Measurements from ENCODE around the gene SLC16A11. TPM values are rescaled to one million over a fixed set of nuclear protein-coding genes. Genes with fewer than 3 reads are reported as not detected.

The SLC16A11 gene
- total and polyA plus RNA-seq, 3 experiments from 2014 or later, result 1.3 to 1.8 (median 1.6) TPM

- ChIA-PET CTCF (interaction anchor here (0.6 to 2.0 kb wide), 3 partner anchors 11 to 796 kb away, joined by 3 to 11 read pairs (median 6); no protein-coding TSS in a partner anchor), POLR2A (no interaction called here)
- no peaks in the 10 kb centered on the region for H3K9me3 Mint-ChIP-seq
- H3K27me3 Mint-ChIP-seq, result peaks cover 0 to 1% of the 10 kb centered on the region in 2 donors
- peak overlapping the region; percentile 64 to 98 (median 82) for H3K4me3 Mint-ChIP-seq
- H3K4me1 Mint-ChIP-seq, result peaks cover 60 to 70% (median 66%) of the 10 kb centered on the region in 3 donors
- peak overlapping the region; percentile 11 to 100 (median 70) for H3K27ac Mint-ChIP-seq
- no peaks in the 10 kb centered on the region for H3K36me3 ChIP-seq (ENCODE audit: insufficient read depth, low read length)
- H3K27ac ChIP-seq (ENCODE audit: low read depth, low read length), result no peak overlapping the region
- no peak overlapping the region for H3K4me3 ChIP-seq (ENCODE audit: low read length)
- DNase-seq, result no peak
- no peaks in the 10 kb centered on the region for H3K27me3 ChIP-seq (ENCODE audit: insufficient read depth, low read length, poor library complexity, severe bottlenecking)
- no peaks in the 10 kb centered on the region for H3K9me3 ChIP-seq (ENCODE audit: low read length)
- H3K36me3 Mint-ChIP-seq, result peaks cover 0 to 61% (median 3%) of the 10 kb centered on the region in 3 donors
- peaks cover 41% of the 10 kb centered on the region for H3K4me1 ChIP-seq (ENCODE audit: insufficient read depth, low read length)
Observed at GRCh38 chr17:7010523-7010922, 33.4 kb downstream of the SLC16A11 start.

GRCh38 chr17:7007143-7007542 lies 36.7 kb downstream of the SLC16A11 start:
- Histone ChIP-seq H3K4me3 (ENCODE audit: low read length) (no peak overlapping the region), H3K36me3 (ENCODE audit: insufficient read depth, low read length) (peaks cover 8% of the 10 kb centered on the region), H3K27me3 (ENCODE audit: insufficient read depth, low read length, poor library complexity, severe bottlenecking) (no peaks in the 10 kb centered on the region), H3K4me1 (ENCODE audit: insufficient read depth, low read length) (peaks cover 27% of the 10 kb centered on the region), H3K27ac (ENCODE audit: low read depth, low read length) (no peak overlapping the region), H3K9me3 (ENCODE audit: low read length) (no peaks in the 10 kb centered on the region)
- peaks cover 1 to 56% (median 4%) of the 10 kb centered on the region in 3 donors for H3K36me3 Mint-ChIP-seq
- CTCF ChIA-PET, result interaction anchor here (1.4 kb wide), 1 partner anchor 164 kb away, joined by 5 read pairs; no protein-coding TSS in a partner anchor
- no peak overlapping the region for H3K4me3 Mint-ChIP-seq
- POLR2A ChIA-PET, result no interaction called here
- H3K27me3 Mint-ChIP-seq, result peaks cover 0 to under 1% of the 10 kb centered on the region in 2 donors
- H3K4me1 Mint-ChIP-seq, result peaks cover 44 to 62% (median 60%) of the 10 kb centered on the region in 3 donors
- DNase-seq, result no peak
- no peaks in the 10 kb centered on the region for H3K9me3 Mint-ChIP-seq
- peak overlapping the region; percentile 3 to 72 (median 30) for H3K27ac Mint-ChIP-seq

- Mint-ChIP-seq H3K36me3 (peaks cover 4 to 62% (median 13%) of the 10 kb centered on the region in 3 donors), H3K9me3 (no peaks in the 10 kb centered on the region), H3K27me3 (peaks cover 0 to 1% of the 10 kb centered on the region in 2 donors), H3K27ac (no peak overlapping the region), H3K4me3 (no peak overlapping the region), H3K4me1 (peaks cover 36 to 49% (median 47%) of the 10 kb centered on the region in 3 donors)
- no peak for DNase-seq
- Histone ChIP-seq H3K27ac (ENCODE audit: low read depth, low read length) (no peak overlapping the region), H3K4me1 (ENCODE audit: insufficient read depth, low read length) (peaks cover 13% of the 10 kb centered on the region), H3K27me3 (ENCODE audit: insufficient read depth, low read length, poor library complexity, severe bottlenecking) (no peaks in the 10 kb centered on the region), H3K9me3 (ENCODE audit: low read length) (no peaks in the 10 kb centered on the region), H3K4me3 (ENCODE audit: low read length) (no peak overlapping the region), H3K36me3 (ENCODE audit: insufficient read depth, low read length) (peaks cover 17% of the 10 kb centered on the region)
- CTCF ChIA-PET, result interaction anchor here (0.7 to 5.1 kb wide), 4 partner anchors 16 to 648 kb away, joined by 3 to 98 read pairs (median 4); no protein-coding TSS in a partner anchor
- POLR2A ChIA-PET, result no interaction called here
Observed at GRCh38 chr17:7005716-7006115, 38.2 kb downstream of the SLC16A11 start.

GRCh38 chr17:7004398-7005253 lies 39.3 kb downstream of the SLC16A11 start:
- Mint-ChIP-seq H3K27me3 (peaks cover 0 to 1% of the 10 kb centered on the region in 2 donors), H3K27ac (peak overlapping the region in 7 of 8 donors; percentile 7 to 88 (median 67)), H3K4me3 (peak overlapping the region in 1 of 7 donors; percentile 18), H3K4me1 (peaks cover 25 to 39% (median 36%) of the 10 kb centered on the region in 3 donors), H3K9me3 (no peaks in the 10 kb centered on the region), H3K36me3 (peaks cover 4 to 66% (median 16%) of the 10 kb centered on the region in 3 donors)
- Histone ChIP-seq H3K36me3 (ENCODE audit: insufficient read depth, low read length) (peaks cover 24% of the 10 kb centered on the region), H3K4me1 (ENCODE audit: insufficient read depth, low read length) (peaks cover 3% of the 10 kb centered on the region), H3K9me3 (ENCODE audit: low read length) (no peaks in the 10 kb centered on the region), H3K4me3 (ENCODE audit: low read length) (no peak overlapping the region), H3K27ac (ENCODE audit: low read depth, low read length) (no peak overlapping the region), H3K27me3 (ENCODE audit: insufficient read depth, low read length, poor library complexity, severe bottlenecking) (no peaks in the 10 kb centered on the region)
- CTCF ChIA-PET, result interaction anchor here (0.7 to 5.1 kb wide), 25 partner anchors 8 to 532 kb away, joined by 3 to 98 read pairs (median 4); partner anchors contain the start of genes ALOX12, BCL6B, SLC16A13 and TEKT1
- POLR2A ChIA-PET, result interaction anchor here (0.5 to 1.0 kb wide), 2 partner anchors 90 to 606 kb away, joined by 3 read pairs; no protein-coding TSS in a partner anchor
- peak in 2 of 5 donors; percentile 69 to 76 for DNase-seq

GRCh38 chr17:7003745-7004144 lies 40.1 kb downstream of the SLC16A11 start:
- no peak overlapping the region for H3K27ac ChIP-seq (ENCODE audit: low read depth, low read length)
- H3K9me3 Mint-ChIP-seq, result no peaks in the 10 kb centered on the region
- H3K4me3 ChIP-seq (ENCODE audit: low read length), result no peak overlapping the region
- peaks cover 4 to 70% (median 19%) of the 10 kb centered on the region in 3 donors for H3K36me3 Mint-ChIP-seq
- DNase-seq, result no peak
- H3K4me1 ChIP-seq (ENCODE audit: insufficient read depth, low read length), result no peaks in the 10 kb centered on the region
- ChIA-PET POLR2A (no interaction called here), CTCF (interaction anchor here (0.8 to 5.1 kb wide), 18 partner anchors 7 to 531 kb away, joined by 3 to 98 read pairs (median 4); partner anchors contain the start of genes ALOX12, BCL6B, SLC16A13 and TEKT1)
- H3K27me3 ChIP-seq (ENCODE audit: insufficient read depth, low read length, poor library complexity, severe bottlenecking), result no peaks in the 10 kb centered on the region
- H3K36me3 ChIP-seq (ENCODE audit: insufficient read depth, low read length), result peaks cover 27% of the 10 kb centered on the region
- H3K4me3 Mint-ChIP-seq, result no peak overlapping the region
- H3K27me3 Mint-ChIP-seq, result peaks cover 0 to 1% of the 10 kb centered on the region in 2 donors
- peak overlapping the region in 1 of 8 donors; percentile 17 for H3K27ac Mint-ChIP-seq
- H3K4me1 Mint-ChIP-seq, result peaks cover 22 to 33% (median 30%) of the 10 kb centered on the region in 3 donors
- no peaks in the 10 kb centered on the region for H3K9me3 ChIP-seq (ENCODE audit: low read length)

- Mint-ChIP-seq H3K9me3 (no peaks in the 10 kb centered on the region), H3K4me3 (no peak overlapping the region), H3K36me3 (peaks cover 4 to 76% (median 25%) of the 10 kb centered on the region in 3 donors), H3K4me1 (peaks cover 20 to 27% (median 24%) of the 10 kb centered on the region in 3 donors), H3K27me3 (peaks cover 0 to 1% of the 10 kb centered on the region in 2 donors), H3K27ac (peak overlapping the region in 6 of 8 donors; percentile 22 to 91 (median 70))
- H3K27me3 ChIP-seq (ENCODE audit: insufficient read depth, low read length, poor library complexity, severe bottlenecking), result no peaks in the 10 kb centered on the region
- H3K4me3 ChIP-seq (ENCODE audit: low read length), result no peak overlapping the region
- CTCF ChIA-PET, result interaction anchor here (0.9 to 5.1 kb wide), 4 partner anchors 10 to 159 kb away, joined by 3 to 98 read pairs (median 13); partner anchors contain the start of genes BCL6B and RNASEK
- no peak for DNase-seq
- no peaks in the 10 kb centered on the region for H3K9me3 ChIP-seq (ENCODE audit: low read length)
- peaks cover 27% of the 10 kb centered on the region for H3K36me3 ChIP-seq (ENCODE audit: insufficient read depth, low read length)
- no peak overlapping the region for H3K27ac ChIP-seq (ENCODE audit: low read depth, low read length)
- POLR2A ChIA-PET, result no interaction called here
- H3K4me1 ChIP-seq (ENCODE audit: insufficient read depth, low read length), result no peaks in the 10 kb centered on the region
Observed at GRCh38 chr17:7002288-7003047, 41.4 kb downstream of the SLC16A11 start.

- Mint-ChIP-seq H3K4me3 (no peak overlapping the region), H3K9me3 (no peaks in the 10 kb centered on the region), H3K27ac (peak overlapping the region in 4 of 8 donors; percentile 66 to 85 (median 81)), H3K4me1 (peaks cover 15 to 20% (median 16%) of the 10 kb centered on the region in 3 donors), H3K36me3 (peaks cover 4 to 75% (median 28%) of the 10 kb centered on the region in 3 donors), H3K27me3 (peaks cover 0 to 1% of the 10 kb centered on the region in 2 donors)
- ChIA-PET CTCF (interaction anchor here (0.9 kb wide), 1 partner anchor 11 kb away, joined by 3 read pairs; the partner anchor contains the start of gene RNASEK), POLR2A (no interaction called here)
- Histone ChIP-seq H3K4me1 (ENCODE audit: insufficient read depth, low read length) (no peaks in the 10 kb centered on the region), H3K27me3 (ENCODE audit: insufficient read depth, low read length, poor library complexity, severe bottlenecking) (no peaks in the 10 kb centered on the region), H3K9me3 (ENCODE audit: low read length) (no peaks in the 10 kb centered on the region), H3K36me3 (ENCODE audit: insufficient read depth, low read length) (peaks cover 27% of the 10 kb centered on the region), H3K4me3 (ENCODE audit: low read length) (no peak overlapping the region), H3K27ac (ENCODE audit: low read depth, low read length) (no peak overlapping the region)
- peak in 4 of 5 donors; percentile 15 to 44 (median 24) for DNase-seq
Observed at GRCh38 chr17:7001318-7001961, 42.5 kb downstream of the SLC16A11 start.
